Naive thymus-derived CD4-positive, alpha-beta T cell (primary cell): Measurements from ENCODE around the gene KLHDC7B. TPM values are rescaled to one million over a fixed set of nuclear protein-coding genes. Genes with fewer than 3 reads are reported as not detected.
A peak's percentile ranks its signal among the peaks of the same experiment; 100 is the strongest.
"Not testable (repeated sequence)": the region's sequence is repeated elsewhere in the genome, so short reads cannot be mapped to it uniquely, and the experiment has no call there.

Source experiments
- ATAC-seq: fragments of 150-1000 bp; cut with Tn5 transposase; 2 replicates; pipeline ENCODE4 v1.10.0; 2021; ENCODE audit warnings: mild to moderate bottlenecking, moderate library complexity
- CTCF ChIA-PET: fragments of 350-600 bp; sonication (Branson Sonifier 250); formaldehyde crosslinking; loops from one replicate; lab custom pipeline; 2021; ENCODE audit warnings: antibody characterized with exemption; lab: Charles Lee
- POLR2A ChIA-PET: fragments of 350-600 bp; sonication (Branson Sonifier 250); formaldehyde crosslinking; loops from one replicate; lab custom pipeline; 2021; ENCODE audit warnings: antibody characterized with exemption, inconsistent platforms; lab: Charles Lee
- DNase-seq, 9 donors: peaks; one replicate each; pipeline versions ENCODE4 v3.0.0 to v3.0.0-alpha.2; 2020 to 2022; ENCODE audit warnings: mixed read lengths in 1 of 9
- H3K27ac ChIP-seq: one replicate; pipeline ENCODE4 v1.7.0; 2013; ENCODE audit warnings: mild to moderate bottlenecking, low read depth, low read length, moderate library complexity
- H3K27me3 ChIP-seq, 2 donors: one replicate each; pipeline ENCODE4 v1.7.0; 2013; ENCODE audit warnings: low read length in 2 of 2, mild to moderate bottlenecking in 2 of 2, moderate library complexity in 2 of 2; ENCODE audit not compliant: control insufficient read depth in 2 of 2, insufficient read depth in 2 of 2
- H3K36me3 ChIP-seq, 3 experiments: 1 replicate in 2 of 3; 2 replicates in 1 of 3; pipeline ENCODE4 v1.7.0; 2013; ENCODE audit warnings: low read length in 3 of 3, mild to moderate bottlenecking in 3 of 3, moderate library complexity in 1 of 3; ENCODE audit not compliant: insufficient read depth in 3 of 3, control insufficient read depth in 2 of 3
- H3K4me1 ChIP-seq, 2 donors: one replicate each; pipeline ENCODE4 v1.7.0; 2013; ENCODE audit warnings: low read length in 2 of 2, mild to moderate bottlenecking in 2 of 2, moderate library complexity in 1 of 2; ENCODE audit not compliant: control insufficient read depth in 2 of 2, insufficient read depth in 2 of 2
- H3K4me3 ChIP-seq: 2 replicates; pipeline ENCODE4 v1.7.0; 2013; ENCODE audit warnings: mild to moderate bottlenecking, low read length
- H3K9me3 ChIP-seq, 3 experiments: 1 replicate in 2 of 3; 2 replicates in 1 of 3; pipeline ENCODE4 v1.7.0; 2013; ENCODE audit warnings: low read length in 3 of 3; ENCODE audit not compliant: control insufficient read depth in 2 of 3
- H3K27ac Mint-ChIP-seq, 9 donors: one replicate each; pipeline ENCODE4 v1.8.0; 2020 to 2022; ENCODE audit warnings: mixed read lengths in 9 of 9, mild to moderate bottlenecking in 8 of 9, moderate library complexity in 5 of 9, inconsistent platforms in 2 of 9
- H3K27me3 Mint-ChIP-seq, 5 donors: one replicate each; pipeline ENCODE4 v1.8.0; 2021 to 2022; ENCODE audit warnings: mixed read lengths in 5 of 5, mild to moderate bottlenecking in 1 of 5
- H3K36me3 Mint-ChIP-seq, 5 donors: one replicate each; pipeline ENCODE4 v1.8.0; 2020 to 2022; ENCODE audit warnings: mixed read lengths in 5 of 5, mild to moderate bottlenecking in 3 of 5, inconsistent platforms in 1 of 5
- H3K4me1 Mint-ChIP-seq, 7 donors: one replicate each; pipeline ENCODE4 v1.8.0; 2020 to 2022; ENCODE audit warnings: mixed read lengths in 7 of 7, mild to moderate bottlenecking in 3 of 7, inconsistent platforms in 1 of 7
- H3K4me3 Mint-ChIP-seq, 10 donors: one replicate each; pipeline ENCODE4 v1.8.0; 2020 to 2022; ENCODE audit warnings: mild to moderate bottlenecking in 10 of 10, mixed read lengths in 10 of 10, moderate library complexity in 6 of 10, inconsistent platforms in 2 of 10
- H3K9me3 Mint-ChIP-seq, 11 donors: one replicate each; pipeline ENCODE4 v1.8.0; 2020 to 2022; ENCODE audit warnings: mixed read lengths in 11 of 11, mild to moderate bottlenecking in 4 of 11, inconsistent platforms in 1 of 11, moderate library complexity in 1 of 11
- intact Hi-C, 2 donors: fragments of 100-400 bp; cut with micrococcal nuclease; formaldehyde crosslinking; loops; one replicate each; pipeline ENCODE4 v1.15.1; 2023
- polyA plus RNA-seq, 2 donors: library from polyadenylated mRNA; unstranded; fragments of 300-500 nt; fragmentation: Illumina TruSeq; gene quantifications; one replicate each; pipeline ENCODE4 v1.2.3, GENCODE V29; 2021
- total RNA-seq, 6 experiments: library from RNA in 5 of 6; stranded (reverse) in 5 of 6; gene quantifications; 1 replicate in 5 of 6; 2 replicates in 1 of 6; pipeline ENCODE4 v1.2.3 and lab custom pipeline; 2021 to 2026

KLHDC7B gene
- total and polyA plus RNA-seq, 7 experiments from 2014 or later, result 4.4 to 17.2 (median 7.8) TPM

- ATAC-seq, result no peak
These were observed 5.3 kb upstream of the KLHDC7B start for GRCh38 chr22:50540381-50540780.

GRCh38 chr22:50541667-50542026, 4.1 kb upstream of the KLHDC7B start:
- peak; percentile 33 for ATAC-seq
- peaks cover 0 to 18% (median 0%) of the 10 kb centered on the region in 5 donors for H3K36me3 Mint-ChIP-seq
- intact Hi-C loops, H3K27me3 Mint-ChIP-seq, H3K27me3 ChIP-seq, H3K9me3 ChIP-seq, H3K9me3 Mint-ChIP-seq, H3K27ac ChIP-seq, H3K4me3 Mint-ChIP-seq, DNase-seq, H3K36me3 ChIP-seq, H3K4me3 ChIP-seq: not testable (repeated sequence)
- ChIA-PET CTCF (interaction anchor here (1.3 to 1.4 kb wide), 2 partner anchors 16 kb away, joined by 5 to 7 read pairs; partner anchors contain the start of gene SCO2), POLR2A (interaction anchor here (2.5 to 4.5 kb wide), 3 partner anchors 10 to 22 kb away, joined by 13 to 127 read pairs (median 20); partner anchors contain the start of genes SCO2, SYCE3 and TYMP)
- peak overlapping the region in 6 of 9 donors; percentile 59 to 100 (median 96) for H3K27ac Mint-ChIP-seq
- peaks cover 38 to 46% of the 10 kb centered on the region in 2 donors for H3K4me1 ChIP-seq
- H3K4me1 Mint-ChIP-seq, result peaks cover 38 to 73% (median 46%) of the 10 kb centered on the region in 7 donors

More at GRCh38 chr22:50540381-50540780, 5.3 kb upstream of the KLHDC7B start:
- Histone ChIP-seq H3K27me3 (no peaks in the 10 kb centered on the region), H3K9me3 (no peaks in the 10 kb centered on the region), H3K27ac (peak overlapping the region; percentile 99), H3K4me3 (no peak overlapping the region), H3K4me1 (peaks cover 30 to 42% of the 10 kb centered on the region in 2 donors), H3K36me3 (no peaks in the 10 kb centered on the region)
- no peak for DNase-seq
- peak overlapping the region in 6 of 10 donors; percentile 6 to 73 (median 34) for H3K4me3 Mint-ChIP-seq
- ChIA-PET POLR2A (interaction anchor here (0.6 to 4.5 kb wide), 18 partner anchors 8 to 346 kb away, joined by 3 to 127 read pairs (median 6); partner anchors contain the start of genes CHKB, HDAC10, LMF2 and NCAPH2), CTCF (interaction anchor here (0.7 to 2.4 kb wide), 6 partner anchors 8 to 81 kb away, joined by 3 to 9 read pairs (median 6); partner anchors contain the start of genes SCO2 and SYCE3)
- H3K27ac Mint-ChIP-seq, result peak overlapping the region; percentile 78 to 100 (median 99)
- H3K27me3 Mint-ChIP-seq, result no peaks in the 10 kb centered on the region
- H3K4me1 Mint-ChIP-seq, result peaks cover 34 to 70% (median 38%) of the 10 kb centered on the region in 7 donors
- intact Hi-C loops, result no loop called here
- H3K9me3 Mint-ChIP-seq, result peaks cover 0 to 7% (median 0%) of the 10 kb centered on the region in 11 donors
- peaks cover 0 to 18% (median 0%) of the 10 kb centered on the region in 5 donors for H3K36me3 Mint-ChIP-seq

GRCh38 chr22:50542416-50542927, 3.2 kb upstream of the KLHDC7B start:
- Histone ChIP-seq H3K27ac (no peak overlapping the region), H3K36me3 (no peaks in the 10 kb centered on the region), H3K27me3 (no peaks in the 10 kb centered on the region), H3K4me3 (no peak overlapping the region), H3K4me1 (peaks cover 38 to 46% of the 10 kb centered on the region in 2 donors), H3K9me3 (no peaks in the 10 kb centered on the region)
- DNase-seq (no peak), ATAC-seq (peak; percentile 36)
- intact Hi-C loops, result no loop called here
- Mint-ChIP-seq H3K4me1 (peaks cover 38 to 67% (median 45%) of the 10 kb centered on the region in 7 donors), H3K27me3 (no peaks in the 10 kb centered on the region), H3K9me3 (peaks cover 0 to 7% (median 0%) of the 10 kb centered on the region in 11 donors), H3K27ac (peak overlapping the region in 8 of 9 donors; percentile 51 to 100 (median 68)), H3K4me3 (peak overlapping the region in 7 of 10 donors; percentile 2 to 70 (median 37)), H3K36me3 (peaks cover 0 to 18% (median 0%) of the 10 kb centered on the region in 5 donors)
- POLR2A ChIA-PET, result interaction anchor here (1.0 to 1.1 kb wide), 2 partner anchors 17 to 72 kb away, joined by 3 to 4 read pairs; partner anchors contain the start of gene SCO2
- CTCF ChIA-PET, result interaction anchor here (0.7 to 1.3 kb wide), 2 partner anchors 14 to 17 kb away, joined by 3 to 5 read pairs; partner anchors contain the start of gene SCO2

GRCh38 chr22:50544078-50544745, 1.5 kb upstream of the KLHDC7B start:
- no peaks in the 10 kb centered on the region for H3K27me3 Mint-ChIP-seq
- DNase-seq (peak; percentile 60 to 80 (median 71)), ATAC-seq (peak; percentile 63)
- Histone ChIP-seq H3K27me3 (no peaks in the 10 kb centered on the region), H3K36me3 (no peaks in the 10 kb centered on the region), H3K4me1 (peaks cover 33 to 40% of the 10 kb centered on the region in 2 donors), H3K4me3 (peak overlapping the region; percentile 67), H3K9me3 (no peaks in the 10 kb centered on the region), H3K27ac (peak overlapping the region; percentile 45)
- peaks cover 31 to 59% (median 36%) of the 10 kb centered on the region in 7 donors for H3K4me1 Mint-ChIP-seq
- CTCF ChIA-PET, result interaction anchor here (0.6 to 1.6 kb wide), 3 partner anchors 19 to 739 kb away, joined by 3 to 5 read pairs (median 3); partner anchors contain the start of gene SYCE3
- peak overlapping the region; percentile 53 to 77 (median 70) for H3K4me3 Mint-ChIP-seq
- peak overlapping the region in 6 of 9 donors; percentile 49 to 93 (median 75) for H3K27ac Mint-ChIP-seq
- H3K9me3 Mint-ChIP-seq, result peaks cover 0 to 7% (median 0%) of the 10 kb centered on the region in 11 donors
- intact Hi-C loops, result loop anchor here (1.0 to 2.0 kb wide), 8 partner anchors 13 to 76 kb away; partner anchors contain the start of genes CHKB (in 1 of the 2), NCAPH2 (in 1 of the 2), SCO2 (in 1 of the 2) and SYCE3 (in 1 of the 2)
- POLR2A ChIA-PET, result interaction anchor here (1.1 to 3.2 kb wide), 6 partner anchors 16 to 77 kb away, joined by 3 to 19 read pairs (median 5); partner anchors contain the start of genes SCO2 and SYCE3
- peaks cover 0 to 10% (median 0%) of the 10 kb centered on the region in 5 donors for H3K36me3 Mint-ChIP-seq

GRCh38 chr22:50544746-50545253, 899 bp upstream of the KLHDC7B start:
- no peaks in the 10 kb centered on the region for H3K27me3 Mint-ChIP-seq
- H3K9me3 Mint-ChIP-seq, result peaks cover 0 to 7% (median 0%) of the 10 kb centered on the region in 11 donors
- peak overlapping the region in 8 of 10 donors; percentile 53 to 77 (median 70) for H3K4me3 Mint-ChIP-seq
- ATAC-seq, result no peak
- no peaks in the 10 kb centered on the region for H3K36me3 ChIP-seq
- DNase-seq, result no peak
- ChIA-PET POLR2A (interaction anchor here (1.1 to 3.2 kb wide), 7 partner anchors 15 to 76 kb away, joined by 3 to 19 read pairs (median 4); partner anchors contain the start of genes SCO2 and SYCE3), CTCF (interaction anchor here (0.6 to 1.6 kb wide), 3 partner anchors 18 to 739 kb away, joined by 3 to 5 read pairs (median 3); partner anchors contain the start of gene SYCE3)
- peak overlapping the region; percentile 45 for H3K27ac ChIP-seq
- H3K4me1 ChIP-seq, result peaks cover 36 to 40% of the 10 kb centered on the region in 2 donors
- H3K9me3 ChIP-seq, result no peaks in the 10 kb centered on the region
- H3K4me1 Mint-ChIP-seq, result peaks cover 29 to 54% (median 30%) of the 10 kb centered on the region in 7 donors
- H3K27ac Mint-ChIP-seq, result peak overlapping the region in 7 of 9 donors; percentile 25 to 93 (median 67)
- peak overlapping the region; percentile 67 for H3K4me3 ChIP-seq
- peaks cover 0 to 10% (median 0%) of the 10 kb centered on the region in 5 donors for H3K36me3 Mint-ChIP-seq
- intact Hi-C loops, result loop anchor here (1.0 to 2.0 kb wide), 8 partner anchors 13 to 76 kb away; partner anchors contain the start of genes CHKB (in 1 of the 2), NCAPH2 (in 1 of the 2), SCO2 (in 1 of the 2) and SYCE3 (in 1 of the 2)
- H3K27me3 ChIP-seq, result no peaks in the 10 kb centered on the region
